ENCODE results near the gene SPATA24.
"Not testable (repeated sequence)": the region's sequence is repeated elsewhere in the genome, so short reads cannot be mapped to it uniquely, and the experiment has no call there.

SPATA24 gene

DNA sequence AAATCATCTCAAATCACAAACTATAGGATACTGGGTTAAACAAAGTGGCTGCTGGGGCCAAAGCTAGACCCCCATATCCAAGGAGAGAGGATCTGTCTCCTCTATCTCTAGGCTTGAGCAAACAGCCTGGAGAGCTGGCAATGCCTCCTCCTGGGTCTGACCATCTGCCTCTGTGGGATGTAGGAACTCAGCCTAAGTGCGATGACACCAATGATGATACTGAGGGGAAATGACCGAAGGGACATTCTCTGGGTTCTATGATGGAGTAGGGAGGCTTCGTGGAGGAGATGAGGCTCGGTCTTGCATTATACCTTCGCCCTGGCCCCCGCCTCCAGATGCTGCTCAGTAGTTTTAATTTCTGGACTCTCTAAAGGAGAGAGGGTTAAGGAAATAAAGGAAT lies 9.3 kb upstream of the SPATA24 start:
- no peaks in the 10 kb centered on the region for H3K36me3 ChIP-seq (ENCODE audit: low read length)
- no peak overlapping the region for H2AFZ ChIP-seq (ENCODE audit: low read depth, low read length, severe bottlenecking)
- no peaks in the 10 kb centered on the region for H4K20me1 ChIP-seq (ENCODE audit: low read depth, low read length)
- H3K9me3 ChIP-seq (ENCODE audit: insufficient read depth, low read length), result no peaks in the 10 kb centered on the region
- no peaks in the 10 kb centered on the region for H3F3A ChIP-seq (ENCODE audit: insufficient read depth)
- H3K4me2 ChIP-seq (ENCODE audit: low read depth, low read length, poor library complexity, severe bottlenecking), result no peak overlapping the region
- H3K27ac ChIP-seq (ENCODE audit: low read depth, low read length), result no peak overlapping the region
- H3K4me3 ChIP-seq (ENCODE audit: insufficient read depth, low read length, poor library complexity, severe bottlenecking), result no peak overlapping the region
- H3K79me2 ChIP-seq (ENCODE audit: insufficient read depth, low read length), result no peaks in the 10 kb centered on the region
- H3K27me3 ChIP-seq (ENCODE audit: low read length), result no peaks in the 10 kb centered on the region
- H3K9me2 ChIP-seq (replicated peaks; ENCODE audit: insufficient read depth, low read length), result no peaks in the 10 kb centered on the region
- H3K9ac ChIP-seq (ENCODE audit: low read length), result no peak overlapping the region
- TF ChIP-seq, protein P1, sequence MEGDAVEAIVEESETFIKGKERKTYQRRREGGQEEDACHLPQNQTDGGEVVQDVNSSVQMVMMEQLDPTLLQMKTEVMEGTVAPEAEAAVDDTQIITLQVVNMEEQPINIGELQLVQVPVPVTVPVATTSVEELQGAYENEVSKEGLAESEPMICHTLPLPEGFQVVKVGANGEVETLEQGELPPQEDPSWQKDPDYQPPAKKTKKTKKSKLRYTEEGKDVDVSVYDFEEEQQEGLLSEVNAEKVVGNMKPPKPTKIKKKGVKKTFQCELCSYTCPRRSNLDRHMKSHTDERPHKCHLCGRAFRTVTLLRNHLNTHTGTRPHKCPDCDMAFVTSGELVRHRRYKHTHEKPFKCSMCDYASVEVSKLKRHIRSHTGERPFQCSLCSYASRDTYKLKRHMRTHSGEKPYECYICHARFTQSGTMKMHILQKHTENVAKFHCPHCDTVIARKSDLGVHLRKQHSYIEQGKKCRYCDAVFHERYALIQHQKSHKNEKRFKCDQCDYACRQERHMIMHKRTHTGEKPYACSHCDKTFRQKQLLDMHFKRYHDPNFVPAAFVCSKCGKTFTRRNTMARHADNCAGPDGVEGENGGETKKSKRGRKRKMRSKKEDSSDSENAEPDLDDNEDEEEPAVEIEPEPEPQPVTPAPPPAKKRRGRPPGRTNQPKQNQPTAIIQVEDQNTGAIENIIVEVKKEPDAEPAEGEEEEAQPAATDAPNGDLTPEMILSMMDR (IDR thresholded peaks at IDR 0.05; ENCODE audit: insufficient read depth, low read length, poor library complexity, severe bottlenecking), result no peak
- TF ChIP-seq EZH2phosphoT487 (conservative IDR thresholded peaks at IDR 0.05; ENCODE audit: low read length), result no peak

DNA sequence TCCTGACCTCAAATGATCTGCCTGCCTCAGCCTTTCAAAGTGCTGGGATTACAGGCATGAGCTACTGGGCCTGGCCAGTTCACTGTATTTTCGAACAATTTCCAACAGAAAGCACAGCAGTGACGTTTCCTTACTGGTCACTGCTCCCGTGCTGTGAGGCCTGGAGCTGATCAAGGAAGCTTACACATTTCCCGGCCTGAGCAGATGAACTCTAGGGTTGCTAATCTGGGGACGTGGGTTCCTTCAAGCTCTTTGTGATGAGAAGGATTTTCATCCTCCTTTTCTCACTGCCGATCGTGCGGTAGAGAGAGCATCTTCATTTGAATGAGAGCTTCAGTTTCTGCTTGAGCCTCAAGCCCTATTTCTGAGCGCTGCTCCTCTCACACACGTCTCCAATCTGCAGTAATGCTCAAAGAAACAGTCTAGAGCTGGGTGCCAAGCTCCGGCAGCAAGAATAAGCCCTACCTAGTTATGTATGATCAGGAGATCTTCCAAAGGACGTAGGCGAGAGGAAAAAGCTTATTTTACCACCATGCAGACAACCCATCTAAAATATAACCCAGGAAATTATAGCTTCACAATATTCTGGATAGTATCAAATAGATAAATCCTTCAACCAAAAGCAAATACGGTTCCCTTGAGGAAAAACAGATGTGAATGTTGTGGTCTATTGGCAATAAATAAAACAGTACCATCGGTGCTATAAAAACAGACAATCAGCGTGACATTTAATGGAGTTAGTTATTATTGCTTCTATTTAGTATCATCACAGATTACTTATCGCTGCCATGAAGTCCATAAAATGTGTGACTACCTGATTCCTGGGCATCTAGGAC lies 7.3 kb upstream of the SPATA24 start:
- Histone ChIP-seq H3K9ac (ENCODE audit: low read length) (no peak overlapping the region), H3F3A (ENCODE audit: insufficient read depth) (no peaks in the 10 kb centered on the region), H3K4me3 (ENCODE audit: insufficient read depth, low read length, poor library complexity, severe bottlenecking) (no peak overlapping the region), H3K79me2 (ENCODE audit: insufficient read depth, low read length) (no peaks in the 10 kb centered on the region), H3K27me3 (ENCODE audit: low read length) (no peaks in the 10 kb centered on the region), H3K4me2 (ENCODE audit: low read depth, low read length, poor library complexity, severe bottlenecking) (no peak overlapping the region), H3K9me3 (ENCODE audit: insufficient read depth, low read length) (no peaks in the 10 kb centered on the region), H3K9me2 (replicated peaks; ENCODE audit: insufficient read depth, low read length) (no peaks in the 10 kb centered on the region), H2AFZ (ENCODE audit: low read depth, low read length, severe bottlenecking) (no peak overlapping the region), H3K36me3 (ENCODE audit: low read length) (no peaks in the 10 kb centered on the region), H4K20me1 (ENCODE audit: low read depth, low read length) (no peaks in the 10 kb centered on the region), H3K27ac (ENCODE audit: low read depth, low read length) (no peak overlapping the region)
- TF ChIP-seq, protein P1 (IDR thresholded peaks at IDR 0.05; ENCODE audit: insufficient read depth, low read length, poor library complexity, severe bottlenecking), result no peak
- TF ChIP-seq EZH2phosphoT487 (conservative IDR thresholded peaks at IDR 0.05; ENCODE audit: low read length), result no peak

- H3F3A ChIP-seq (ENCODE audit: insufficient read depth), result no peaks in the 10 kb centered on the region
- H3K27me3 ChIP-seq (ENCODE audit: low read length), result no peaks in the 10 kb centered on the region
- H2AFZ ChIP-seq (ENCODE audit: low read depth, low read length, severe bottlenecking), result no peak overlapping the region
- no peak overlapping the region for H3K27ac ChIP-seq (ENCODE audit: low read depth, low read length)
- H3K9me2 ChIP-seq (replicated peaks; ENCODE audit: insufficient read depth, low read length), result no peaks in the 10 kb centered on the region
- no peaks in the 10 kb centered on the region for H3K36me3 ChIP-seq (ENCODE audit: low read length)
- no peak overlapping the region for H3K9ac ChIP-seq (ENCODE audit: low read length)
- H3K9me3 ChIP-seq (ENCODE audit: insufficient read depth, low read length), result no peaks in the 10 kb centered on the region
- no peak overlapping the region for H3K4me3 ChIP-seq (ENCODE audit: insufficient read depth, low read length, poor library complexity, severe bottlenecking)
- H4K20me1 ChIP-seq (ENCODE audit: low read depth, low read length), result no peaks in the 10 kb centered on the region
- H3K79me2 ChIP-seq (ENCODE audit: insufficient read depth, low read length), result no peaks in the 10 kb centered on the region
- TF ChIP-seq, protein P1 (IDR thresholded peaks at IDR 0.05; ENCODE audit: insufficient read depth, low read length, poor library complexity, severe bottlenecking), result no peak
- TF ChIP-seq EZH2phosphoT487 (conservative IDR thresholded peaks at IDR 0.05; ENCODE audit: low read length), result no peak
- no peak overlapping the region for H3K4me2 ChIP-seq (ENCODE audit: low read depth, low read length, poor library complexity, severe bottlenecking)
These were observed 6.5 kb upstream of the SPATA24 start for GRCh38 chr5:139410121-139410992.

DNA sequence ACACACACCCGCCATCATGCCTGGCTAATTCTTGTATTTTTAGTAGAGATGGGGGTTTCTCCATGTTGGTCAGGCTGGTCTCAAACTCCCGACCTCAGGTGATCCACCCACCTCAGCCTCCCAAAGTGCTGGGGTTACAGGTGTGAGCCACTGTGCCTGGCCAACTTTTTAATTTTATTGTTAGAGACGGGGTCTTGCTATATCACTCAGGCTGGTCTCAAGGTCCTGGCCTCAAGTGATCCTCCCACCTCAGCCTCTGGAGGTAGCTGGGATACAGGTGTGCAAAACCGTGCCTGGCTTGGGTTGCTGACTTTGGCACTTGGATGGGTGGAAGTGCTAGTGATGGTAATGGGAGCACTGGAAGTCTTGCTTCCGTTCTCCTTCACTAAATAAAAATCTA lies 5.2 kb upstream of the SPATA24 start:
- not testable (repeated sequence) for H3K27ac ChIP-seq (ENCODE audit: low read depth, low read length); H2AFZ ChIP-seq (ENCODE audit: low read depth, low read length, severe bottlenecking); H3K27me3 ChIP-seq (ENCODE audit: low read length); H3K9me3 ChIP-seq (ENCODE audit: insufficient read depth, low read length); H3K4me2 ChIP-seq (ENCODE audit: low read depth, low read length, poor library complexity, severe bottlenecking); H3K36me3 ChIP-seq (ENCODE audit: low read length); H3K79me2 ChIP-seq (ENCODE audit: insufficient read depth, low read length); H3F3A ChIP-seq (ENCODE audit: insufficient read depth); H4K20me1 ChIP-seq (ENCODE audit: low read depth, low read length); H3K9ac ChIP-seq (ENCODE audit: low read length); H3K4me3 ChIP-seq (ENCODE audit: insufficient read depth, low read length, poor library complexity, severe bottlenecking); H3K9me2 ChIP-seq (replicated peaks; ENCODE audit: insufficient read depth, low read length)
